ENCODE data around the gene MED19. TPM values are rescaled to one million over a fixed set of nuclear protein-coding genes. Genes with fewer than 3 reads are reported as not detected.
"Not testable (repeated sequence)": the region's sequence is repeated elsewhere in the genome, so short reads cannot be mapped to it uniquely, and the experiment has no call there.

Gene MED19
- total RNA-seq, 2 donors from 2014 or later, result 16.6 to 18.1 TPM

- H3K27me3 Mint-ChIP-seq, result no peaks in the 10 kb centered on the region
- DNase-seq (no peak), ATAC-seq (no peak)
- H3K4me1 Mint-ChIP-seq, result peaks cover 7% of the 10 kb centered on the region
- H3K36me3 Mint-ChIP-seq (ENCODE audit: low read depth), result no peaks in the 10 kb centered on the region
- no peak overlapping the region for H3K27ac Mint-ChIP-seq
- H3K4me3 Mint-ChIP-seq, result no peak overlapping the region
- no peaks in the 10 kb centered on the region for H3K9me3 ChIP-seq (ENCODE audit: control insufficient read depth, low read length, poor library complexity, severe bottlenecking)
Observed at GRCh38 chr11:57729479-57729878, 17.5 kb upstream of the MED19 start.

GRCh38 chr11:57728829-57729228 lies 16.8 kb upstream of the MED19 start:
- DNase-seq (no peak), ATAC-seq (no peak)
- H3K4me3 Mint-ChIP-seq, result no peak overlapping the region
- H3K27ac Mint-ChIP-seq, result no peak overlapping the region
- no peaks in the 10 kb centered on the region for H3K27me3 Mint-ChIP-seq
- H3K36me3 Mint-ChIP-seq (ENCODE audit: low read depth), result no peaks in the 10 kb centered on the region
- H3K4me1 Mint-ChIP-seq, result peaks cover 7% of the 10 kb centered on the region
- H3K9me3 ChIP-seq (ENCODE audit: control insufficient read depth, low read length, poor library complexity, severe bottlenecking), result no peaks in the 10 kb centered on the region

GRCh38 chr11:57727185-57727584 lies 15.2 kb upstream of the MED19 start:
- ATAC-seq (no peak), DNase-seq (no peak)
- Mint-ChIP-seq H3K36me3 (ENCODE audit: low read depth) (no peaks in the 10 kb centered on the region), H3K4me1 (peaks cover 6% of the 10 kb centered on the region), H3K4me3 (no peak overlapping the region), H3K27me3 (no peaks in the 10 kb centered on the region), H3K27ac (no peak overlapping the region)
- H3K9me3 ChIP-seq (ENCODE audit: control insufficient read depth, low read length, poor library complexity, severe bottlenecking), result no peaks in the 10 kb centered on the region

GRCh38 chr11:57716726-57717125 lies 4.7 kb upstream of the MED19 start:
- not testable (repeated sequence) for DNase-seq; H3K27ac Mint-ChIP-seq; ATAC-seq; H3K27me3 Mint-ChIP-seq; H3K4me3 Mint-ChIP-seq; H3K9me3 ChIP-seq (ENCODE audit: control insufficient read depth, low read length, poor library complexity, severe bottlenecking); H3K36me3 Mint-ChIP-seq (ENCODE audit: low read depth)
- H3K4me1 Mint-ChIP-seq, result peaks cover 15% of the 10 kb centered on the region

- Mint-ChIP-seq H3K36me3 (ENCODE audit: low read depth) (no peaks in the 10 kb centered on the region), H3K4me1 (peaks cover 28% of the 10 kb centered on the region), H3K4me3 (peak overlapping the region; percentile 95), H3K27ac (peak overlapping the region; percentile 96), H3K27me3 (no peaks in the 10 kb centered on the region)
- H3K9me3 ChIP-seq (ENCODE audit: control insufficient read depth, low read length, poor library complexity, severe bottlenecking), result no peaks in the 10 kb centered on the region
- DNase-seq (no peak), ATAC-seq (no peak)
Observed at GRCh38 chr11:57713835-57714234, 1.8 kb upstream of the MED19 start.

GRCh38 chr11:57712256-57713150 lies 488 bp upstream of the MED19 start, which contains the start of gene TMX2:
TSS of gene TMX2 (plus strand) at chr11:57712593. CDS start at chr11:57712619, 26 bp downstream.
- Mint-ChIP-seq H3K27ac (peak within 1 kb of the TSS; percentile 96), H3K4me3 (peak within 1 kb of the TSS; percentile 95), H3K36me3 (ENCODE audit: low read depth) (peaks cover 4% of the 10 kb centered on the region), H3K4me1 (peaks cover 34% of the 10 kb centered on the region), H3K27me3 (no peaks in the 10 kb centered on the region)
- DNase-seq, result peak; percentile 76 to 83 (median 81)
- peak; percentile 90 for ATAC-seq
- no peaks in the 10 kb centered on the region for H3K9me3 ChIP-seq (ENCODE audit: control insufficient read depth, low read length, poor library complexity, severe bottlenecking)

GRCh38 chr11:57709802-57710367 lies 2.1 kb downstream of the MED19 start:
- peaks cover 36% of the 10 kb centered on the region for H3K4me1 Mint-ChIP-seq

GRCh38 chr11:57705432-57705831 lies 6.6 kb downstream of the MED19 start:
- not testable (repeated sequence) for H3K27ac Mint-ChIP-seq; H3K36me3 Mint-ChIP-seq (ENCODE audit: low read depth)

More at GRCh38 chr11:57709802-57710367, 2.1 kb downstream of the MED19 start:
- H3K9me3 ChIP-seq (ENCODE audit: control insufficient read depth, low read length, poor library complexity, severe bottlenecking), result no peaks in the 10 kb centered on the region
- Mint-ChIP-seq H3K4me3 (no peak overlapping the region), H3K36me3 (ENCODE audit: low read depth) (peaks cover 4% of the 10 kb centered on the region), H3K27me3 (no peaks in the 10 kb centered on the region), H3K27ac (peak overlapping the region; percentile 96)
- no peak for DNase-seq
- ATAC-seq, result no peak

GRCh38 chr11:57704932-57705331 lies 7.1 kb downstream of the MED19 start:
- H3K27ac Mint-ChIP-seq, result peak overlapping the region; percentile 67
- DNase-seq, result no peak
- no peak for ATAC-seq
- peaks cover 11% of the 10 kb centered on the region for H3K4me1 Mint-ChIP-seq
- H3K4me3 Mint-ChIP-seq, result no peak overlapping the region
- no peaks in the 10 kb centered on the region for H3K9me3 ChIP-seq (ENCODE audit: control insufficient read depth, low read length, poor library complexity, severe bottlenecking)
- peaks cover 7% of the 10 kb centered on the region for H3K36me3 Mint-ChIP-seq (ENCODE audit: low read depth)
- no peaks in the 10 kb centered on the region for H3K27me3 Mint-ChIP-seq

More at GRCh38 chr11:57705432-57705831, 6.6 kb downstream of the MED19 start:
- not testable (repeated sequence) for H3K4me3 Mint-ChIP-seq; H3K9me3 ChIP-seq (ENCODE audit: control insufficient read depth, low read length, poor library complexity, severe bottlenecking); H3K27me3 Mint-ChIP-seq; DNase-seq; ATAC-seq
- peaks cover 13% of the 10 kb centered on the region for H3K4me1 Mint-ChIP-seq

- Mint-ChIP-seq H3K27me3 (no peaks in the 10 kb centered on the region), H3K4me3 (no peak overlapping the region), H3K36me3 (ENCODE audit: low read depth) (peaks cover 8% of the 10 kb centered on the region), H3K27ac (no peak overlapping the region), H3K4me1 (peaks cover 6% of the 10 kb centered on the region)
- H3K9me3 ChIP-seq (ENCODE audit: control insufficient read depth, low read length, poor library complexity, severe bottlenecking), result no peaks in the 10 kb centered on the region
- no peak for ATAC-seq
- DNase-seq, result no peak
Observed at GRCh38 chr11:57703341-57703740, 8.7 kb downstream of the MED19 start.

- no peak overlapping the region for H3K4me3 Mint-ChIP-seq
- DNase-seq (no peak), ATAC-seq (no peak)
- H3K27me3 Mint-ChIP-seq, result no peaks in the 10 kb centered on the region
- H3K9me3 ChIP-seq (ENCODE audit: control insufficient read depth, low read length, poor library complexity, severe bottlenecking), result no peaks in the 10 kb centered on the region
- H3K36me3 Mint-ChIP-seq (ENCODE audit: low read depth), result peaks cover 10% of the 10 kb centered on the region
- H3K4me1 Mint-ChIP-seq, result no peaks in the 10 kb centered on the region
- H3K27ac Mint-ChIP-seq, result no peak overlapping the region
Observed at GRCh38 chr11:57700425-57700824, 11.6 kb downstream of the MED19 start.

- ATAC-seq (peak; percentile 28), DNase-seq (no peak)
- Mint-ChIP-seq H3K4me3 (no peak overlapping the region), H3K36me3 (ENCODE audit: low read depth) (peaks cover 10% of the 10 kb centered on the region), H3K27me3 (no peaks in the 10 kb centered on the region), H3K4me1 (no peaks in the 10 kb centered on the region), H3K27ac (peak overlapping the region; percentile 2)
- H3K9me3 ChIP-seq (ENCODE audit: control insufficient read depth, low read length, poor library complexity, severe bottlenecking), result no peaks in the 10 kb centered on the region
Observed at GRCh38 chr11:57699813-57700212, 12.2 kb downstream of the MED19 start.

GRCh38 chr11:57698843-57699365 lies 13.1 kb downstream of the MED19 start:
- Mint-ChIP-seq H3K27ac (no peak overlapping the region), H3K4me1 (no peaks in the 10 kb centered on the region), H3K36me3 (ENCODE audit: low read depth) (peaks cover 7% of the 10 kb centered on the region), H3K27me3 (no peaks in the 10 kb centered on the region), H3K4me3 (no peak overlapping the region)
- ATAC-seq, result no peak
- DNase-seq, result no peak
- no peaks in the 10 kb centered on the region for H3K9me3 ChIP-seq (ENCODE audit: control insufficient read depth, low read length, poor library complexity, severe bottlenecking)

Measured in T-helper 17 cell (primary cell).